ENCODE measurements around the gene FAM216A. TPM values are rescaled to one million over a fixed set of nuclear protein-coding genes. Genes with fewer than 3 reads are reported as not detected.

Gene FAM216A
- total RNA-seq, 4 donors from 2014 or later, result 0.82 to 3.5 (median 2.2) TPM

- in situ Hi-C loops (cut with MboI; ENCODE audit: low sequenced_read_pairs in 4 of 4) (no loop called here), intact Hi-C loops (cut with DNase I; ENCODE audit: low total_unique reads) (no loop called here)
- DNase-seq (peak; percentile 67 to 80), ATAC-seq (peak in 1 of 2 donors; percentile 42)
- Histone ChIP-seq H3K27me3 (no peaks in the 10 kb centered on the region), H3K27ac (peak overlapping the region; percentile 89 to 95 (median 94)), H3K4me1 (peaks cover 81 to 91% of the 10 kb centered on the region in 2 donors), H3K4me3 (peak overlapping the region in 1 of 4 donors; percentile 24), H3K9me3 (no peaks in the 10 kb centered on the region), H3K36me3 (peaks cover 0 to 38% of the 10 kb centered on the region in 2 donors)
- peak in 1 of 5 experiments; percentile 11 for TF ChIP-seq CTCF (IDR thresholded peaks at IDR 0.05 in 4 of 5, conservative IDR thresholded peaks at IDR 0.05 in 1 of 5)
- no peak for TF ChIP-seq POLR2A (IDR thresholded peaks at IDR 0.05)
These were observed 70.4 kb downstream of the FAM216A start for GRCh38 chr12:110538869-110539622.

Other genes with a start within 250 kb of the FAM216A start
- gene ATP2A2, start 187.6 kb upstream of the FAM216A start, total RNA-seq, result 1,000 to 10,000 TPM in 2 of 4 donors, 100 to 1,000 TPM in 2; 788 to 1,983 (median 1,302) TPM
- gene ANAPC7, start 65.1 kb upstream of the FAM216A start, total RNA-seq, result 10 to 100 TPM; 27.5 to 57.1 (median 38.2) TPM
- 100 to 1,000 TPM; 170 to 327 (median 213) TPM for gene ARPC3, start 18.5 kb upstream of the FAM216A start, total RNA-seq
- 10 to 100 TPM; 18.4 to 26.8 (median 24.6) TPM for gene GPN3, start 588 bp upstream of the FAM216A start, total RNA-seq
- 100 to 1,000 TPM in 2 of 4 donors, 10 to 100 TPM in 2; 76.4 to 145 (median 92.9) TPM for gene VPS29, start 33.3 kb downstream of the FAM216A start, total RNA-seq
- gene RAD9B, start 33.5 kb downstream of the FAM216A start, total RNA-seq, result 1 to 10 TPM in 1 of 4 donors, under 1 TPM in 3; 0.12 to 2.0 (median 0.62) TPM
- gene PPTC7, start 114.5 kb downstream of the FAM216A start, total RNA-seq, result 10 to 100 TPM; 27.6 to 85.8 (median 58.4) TPM
- gene TCTN1, start 145.3 kb downstream of the FAM216A start, total RNA-seq, result 10 to 100 TPM in 3 of 4 donors, 1 to 10 TPM in 1; 4.7 to 30.8 (median 22.7) TPM
- gene HVCN1, start 220.3 kb downstream of the FAM216A start, total RNA-seq, result 1 to 10 TPM; 4.6 to 8.1 (median 5.8) TPM

All from gastrocnemius medialis (tissue), 4 donors.